Measurements from ENCODE around the gene GRB10.

Gene GRB10

GRCh38 chr7:50808282-50808888, 25.7 kb upstream of the GRB10 start:
- H3K27me3 ChIP-seq (ENCODE audit: low read depth, low read length): no peaks in the 10 kb centered on the region
- no peak overlapping the region for H3K4me2 ChIP-seq (ENCODE audit: low read length)
- H3K4me3 ChIP-seq (ENCODE audit: low read length): no peak overlapping the region
- no peaks in the 10 kb centered on the region for H3K9me3 ChIP-seq (ENCODE audit: insufficient read depth, low read length)
- H3K27ac ChIP-seq (ENCODE audit: low read length): no peak overlapping the region
- TF ChIP-seq EZH2phosphoT487 (IDR thresholded peaks at IDR 0.05; ENCODE audit: low read depth): no peak
- TF ChIP-seq CTCF (IDR thresholded peaks at IDR 0.05; ENCODE audit: low read depth, low read length): no peak
- H3K36me3 ChIP-seq (replicated peaks; ENCODE audit: low read depth, low read length): no peaks in the 10 kb centered on the region
- H3K9ac ChIP-seq (ENCODE audit: low read length): no peak overlapping the region
- H3K4me1 ChIP-seq (ENCODE audit: low read length): peaks cover 6% of the 10 kb centered on the region; the same call in 1 of the 2 replicates
- H2AFZ ChIP-seq (ENCODE audit: low read depth, low read length): no peak overlapping the region
- H4K20me1 ChIP-seq (ENCODE audit: insufficient read depth, low read length): no peaks in the 10 kb centered on the region
- no peaks in the 10 kb centered on the region for H3K79me2 ChIP-seq (ENCODE audit: low read length)

GRCh38 chr7:50807026-50807730, 24.5 kb upstream of the GRB10 start:
- Histone ChIP-seq H3K9ac (ENCODE audit: low read length) (no peak overlapping the region), H3K36me3 (replicated peaks; ENCODE audit: low read depth, low read length) (no peaks in the 10 kb centered on the region), H3K9me3 (ENCODE audit: insufficient read depth, low read length) (no peaks in the 10 kb centered on the region), H4K20me1 (ENCODE audit: insufficient read depth, low read length) (no peaks in the 10 kb centered on the region), H3K4me3 (ENCODE audit: low read length) (no peak overlapping the region), H3K4me1 (ENCODE audit: low read length) (peaks cover 6% of the 10 kb centered on the region; the same call in 1 of the 2 replicates), H3K4me2 (ENCODE audit: low read length) (no peak overlapping the region), H3K27me3 (ENCODE audit: low read depth, low read length) (no peaks in the 10 kb centered on the region), H3K27ac (ENCODE audit: low read length) (no peak overlapping the region), H2AFZ (ENCODE audit: low read depth, low read length) (no peak overlapping the region), H3K79me2 (ENCODE audit: low read length) (no peaks in the 10 kb centered on the region)
- no peak for TF ChIP-seq CTCF (IDR thresholded peaks at IDR 0.05; ENCODE audit: low read depth, low read length)
- no peak for TF ChIP-seq EZH2phosphoT487 (IDR thresholded peaks at IDR 0.05; ENCODE audit: low read depth)

GRCh38 chr7:50806143-50806542, 23.4 kb upstream of the GRB10 start:
- Histone ChIP-seq H3K9ac (ENCODE audit: low read length) (no peak overlapping the region), H3K36me3 (replicated peaks; ENCODE audit: low read depth, low read length) (no peaks in the 10 kb centered on the region), H4K20me1 (ENCODE audit: insufficient read depth, low read length) (no peaks in the 10 kb centered on the region), H3K27me3 (ENCODE audit: low read depth, low read length) (no peaks in the 10 kb centered on the region), H3K79me2 (ENCODE audit: low read length) (no peaks in the 10 kb centered on the region), H3K27ac (ENCODE audit: low read length) (no peak overlapping the region), H3K4me1 (ENCODE audit: low read length) (peaks cover 6% of the 10 kb centered on the region; the same call in 1 of the 2 replicates), H3K4me3 (ENCODE audit: low read length) (no peak overlapping the region), H3K9me3 (ENCODE audit: insufficient read depth, low read length) (no peaks in the 10 kb centered on the region), H2AFZ (ENCODE audit: low read depth, low read length) (no peak overlapping the region), H3K4me2 (ENCODE audit: low read length) (no peak overlapping the region)
- TF ChIP-seq CTCF (IDR thresholded peaks at IDR 0.05; ENCODE audit: low read depth, low read length): no peak
- no peak for TF ChIP-seq EZH2phosphoT487 (IDR thresholded peaks at IDR 0.05; ENCODE audit: low read depth)

GRCh38 chr7:50805447-50806125, 22.9 kb upstream of the GRB10 start:
- H3K4me3 ChIP-seq (ENCODE audit: low read length): no peak overlapping the region
- H3K9me3 ChIP-seq (ENCODE audit: insufficient read depth, low read length): no peaks in the 10 kb centered on the region
- no peaks in the 10 kb centered on the region for H3K27me3 ChIP-seq (ENCODE audit: low read depth, low read length)
- H3K4me1 ChIP-seq (ENCODE audit: low read length): peaks cover 6% of the 10 kb centered on the region; the same call in 1 of the 2 replicates
- no peaks in the 10 kb centered on the region for H4K20me1 ChIP-seq (ENCODE audit: insufficient read depth, low read length)
- H3K36me3 ChIP-seq (replicated peaks; ENCODE audit: low read depth, low read length): no peaks in the 10 kb centered on the region
- H3K79me2 ChIP-seq (ENCODE audit: low read length): no peaks in the 10 kb centered on the region
- TF ChIP-seq CTCF (IDR thresholded peaks at IDR 0.05; ENCODE audit: low read depth, low read length): no peak
- no peak for TF ChIP-seq EZH2phosphoT487 (IDR thresholded peaks at IDR 0.05; ENCODE audit: low read depth)
- H3K4me2 ChIP-seq (ENCODE audit: low read length): no peak overlapping the region
- no peak overlapping the region for H3K27ac ChIP-seq (ENCODE audit: low read length)
- no peak overlapping the region for H2AFZ ChIP-seq (ENCODE audit: low read depth, low read length)
- H3K9ac ChIP-seq (ENCODE audit: low read length): no peak overlapping the region
